ENCODE results near the gene RPS6KB2. TPM values are rescaled to one million over a fixed set of nuclear protein-coding genes. Genes with fewer than 3 reads are reported as not detected.
A peak's percentile ranks its signal among the peaks of the same experiment; 100 is the strongest.
"Not testable (repeated sequence)": the region's sequence is repeated elsewhere in the genome, so short reads cannot be mapped to it uniquely, and the experiment has no call there.

RPS6KB2 gene
- total RNA-seq, 2 donors from 2014 or later, result 55.0 to 56.1 TPM

GRCh38 chr11:67453816-67454732, 25.8 kb downstream of the RPS6KB2 start:
- Mint-ChIP-seq H3K36me3 (ENCODE audit: insufficient read depth in 2 of 2) (no peaks in the 10 kb centered on the region), H3K4me1 (ENCODE audit: low read depth) (peaks cover 10% of the 10 kb centered on the region), H3K27me3 (ENCODE audit: low read depth) (no peaks in the 10 kb centered on the region), H3K27ac (no peak overlapping the region), H3K4me3 (no peak overlapping the region), H3K9me3 (no peaks in the 10 kb centered on the region)
- DNase-seq, result no peak
- ATAC-seq (replicated peaks in 1 of 2), result no peak

- ATAC-seq (replicated peaks in 1 of 2) (no peak), DNase-seq (no peak)
- H3K9me3 Mint-ChIP-seq, result no peaks in the 10 kb centered on the region
- H3K4me1 Mint-ChIP-seq (ENCODE audit: low read depth), result peaks cover 2% of the 10 kb centered on the region
- no peaks in the 10 kb centered on the region for H3K27me3 Mint-ChIP-seq (ENCODE audit: low read depth)
- H3K27ac Mint-ChIP-seq, result no peak within 1 kb of the TSS
- H3K36me3 Mint-ChIP-seq (ENCODE audit: insufficient read depth in 2 of 2), result no peaks in the 10 kb centered on the region
- H3K4me3 Mint-ChIP-seq, result no peak within 1 kb of the TSS
These were observed 26.8 kb downstream of the RPS6KB2 start, which contains the start of gene CABP4 for GRCh38 chr11:67455054-67455453. CABP4 (plus strand) TSS chr11:67455354; CDS start chr11:67455424, 70 bp downstream.

GRCh38 chr11:67456068-67456705, 27.9 kb downstream of the RPS6KB2 start:
- H3K4me1 Mint-ChIP-seq (ENCODE audit: low read depth), result no peaks in the 10 kb centered on the region
- no peaks in the 10 kb centered on the region for H3K27me3 Mint-ChIP-seq (ENCODE audit: low read depth)
- no peak overlapping the region for H3K27ac Mint-ChIP-seq
- no peaks in the 10 kb centered on the region for H3K36me3 Mint-ChIP-seq (ENCODE audit: insufficient read depth in 2 of 2)
- no peak for DNase-seq
- no peak for ATAC-seq (replicated peaks in 1 of 2)
- no peaks in the 10 kb centered on the region for H3K9me3 Mint-ChIP-seq
- H3K4me3 Mint-ChIP-seq, result no peak overlapping the region

- Mint-ChIP-seq H3K4me3 (no peak overlapping the region), H3K27ac (no peak overlapping the region), H3K36me3 (ENCODE audit: insufficient read depth in 2 of 2) (no peaks in the 10 kb centered on the region), H3K27me3 (ENCODE audit: low read depth) (no peaks in the 10 kb centered on the region), H3K4me1 (ENCODE audit: low read depth) (no peaks in the 10 kb centered on the region), H3K9me3 (no peaks in the 10 kb centered on the region)
- ATAC-seq (replicated peaks in 1 of 2) (no peak), DNase-seq (no peak)
These were observed 29.2 kb downstream of the RPS6KB2 start for GRCh38 chr11:67457453-67457852.

GRCh38 chr11:67458266-67458665, 30.0 kb downstream of the RPS6KB2 start:
- no peak overlapping the region for H3K4me3 Mint-ChIP-seq
- H3K9me3 Mint-ChIP-seq, result no peaks in the 10 kb centered on the region
- DNase-seq (no peak), ATAC-seq (replicated peaks in 1 of 2) (no peak)
- H3K36me3 Mint-ChIP-seq (ENCODE audit: insufficient read depth in 2 of 2), result no peaks in the 10 kb centered on the region
- H3K4me1 Mint-ChIP-seq (ENCODE audit: low read depth), result no peaks in the 10 kb centered on the region
- H3K27me3 Mint-ChIP-seq (ENCODE audit: low read depth), result no peaks in the 10 kb centered on the region
- H3K27ac Mint-ChIP-seq, result no peak overlapping the region

GRCh38 chr11:67463186-67463585, 34.9 kb downstream of the RPS6KB2 start:
- Mint-ChIP-seq H3K27me3 (ENCODE audit: low read depth) (no peaks in the 10 kb centered on the region), H3K4me3 (no peak overlapping the region), H3K9me3 (no peaks in the 10 kb centered on the region), H3K36me3 (ENCODE audit: insufficient read depth in 2 of 2) (no peaks in the 10 kb centered on the region), H3K4me1 (ENCODE audit: low read depth) (peaks cover 33% of the 10 kb centered on the region), H3K27ac (no peak overlapping the region)
- ATAC-seq (replicated peaks in 1 of 2), result no peak
- DNase-seq, result no peak

- Mint-ChIP-seq H3K4me3 (peak overlapping the region; percentile 87 to 95), H3K36me3 (ENCODE audit: insufficient read depth in 2 of 2) (no peaks in the 10 kb centered on the region), H3K4me1 (ENCODE audit: low read depth) (peaks cover 36% of the 10 kb centered on the region), H3K27ac (peak overlapping the region; percentile 60), H3K27me3 (ENCODE audit: low read depth) (no peaks in the 10 kb centered on the region), H3K9me3 (no peaks in the 10 kb centered on the region)
- ATAC-seq (replicated peaks in 1 of 2) (no peak), DNase-seq (no peak)
These were observed 35.6 kb downstream of the RPS6KB2 start for GRCh38 chr11:67463680-67464410.

GRCh38 chr11:67464411-67465188, 36.3 kb downstream of the RPS6KB2 start:
- Mint-ChIP-seq H3K27ac (peak overlapping the region; percentile 71), H3K27me3 (ENCODE audit: low read depth) (no peaks in the 10 kb centered on the region), H3K4me1 (ENCODE audit: low read depth) (peaks cover 36% of the 10 kb centered on the region), H3K36me3 (ENCODE audit: insufficient read depth in 2 of 2) (no peaks in the 10 kb centered on the region), H3K4me3 (peak overlapping the region; percentile 87 to 95), H3K9me3 (no peaks in the 10 kb centered on the region)
- ATAC-seq (replicated peaks in 1 of 2), result peak; percentile 82
- peak; percentile 95 to 96 for DNase-seq

GRCh38 chr11:67465189-67465510, 36.9 kb downstream of the RPS6KB2 start:
- H3K4me3 Mint-ChIP-seq, result peak overlapping the region; percentile 87 to 95
- H3K27me3 Mint-ChIP-seq (ENCODE audit: low read depth), result no peaks in the 10 kb centered on the region
- H3K27ac Mint-ChIP-seq, result peak overlapping the region; percentile 71
- H3K4me1 Mint-ChIP-seq (ENCODE audit: low read depth), result peaks cover 41% of the 10 kb centered on the region
- ATAC-seq (replicated peaks in 1 of 2) (no peak), DNase-seq (no peak)
- H3K9me3 Mint-ChIP-seq, result no peaks in the 10 kb centered on the region
- no peaks in the 10 kb centered on the region for H3K36me3 Mint-ChIP-seq (ENCODE audit: insufficient read depth in 2 of 2)

- not testable (repeated sequence) for H3K27me3 Mint-ChIP-seq (ENCODE audit: low read depth); H3K9me3 Mint-ChIP-seq; H3K36me3 Mint-ChIP-seq (ENCODE audit: insufficient read depth in 2 of 2); ATAC-seq (replicated peaks in 1 of 2); DNase-seq
- peaks cover 42% of the 10 kb centered on the region for H3K4me1 Mint-ChIP-seq (ENCODE audit: low read depth)
- H3K4me3 Mint-ChIP-seq, result peak overlapping the region; percentile 87 to 95
- H3K27ac Mint-ChIP-seq, result peak overlapping the region; percentile 71
These were observed 37.2 kb downstream of the RPS6KB2 start for GRCh38 chr11:67465530-67465929.

DNA sequence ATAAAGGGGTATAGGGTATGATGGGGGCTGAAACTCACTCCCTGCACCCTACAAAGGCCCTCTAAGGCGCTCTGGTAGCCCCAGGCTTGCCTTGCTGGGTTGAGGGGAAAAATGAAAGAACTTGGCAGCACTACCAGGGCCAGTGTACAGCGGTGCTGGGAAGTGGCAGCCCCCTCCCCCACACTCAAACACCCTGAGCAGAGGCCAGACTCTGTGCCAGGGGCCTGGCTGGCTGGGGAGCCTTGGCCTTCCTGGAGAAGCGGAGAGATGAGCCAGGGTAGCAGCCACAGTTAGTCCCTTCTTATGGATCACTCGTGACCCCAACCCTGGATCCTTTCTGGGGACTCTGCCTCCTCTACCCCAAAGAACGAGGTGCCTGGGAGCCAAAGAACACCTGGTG, 38.1 kb downstream of the RPS6KB2 start:
- Mint-ChIP-seq H3K27me3 (ENCODE audit: low read depth) (no peaks in the 10 kb centered on the region), H3K4me1 (ENCODE audit: low read depth) (peaks cover 43% of the 10 kb centered on the region), H3K9me3 (no peaks in the 10 kb centered on the region), H3K27ac (no peak overlapping the region), H3K4me3 (peak overlapping the region in 1 of 2 donors; percentile 94), H3K36me3 (ENCODE audit: insufficient read depth in 2 of 2) (no peaks in the 10 kb centered on the region)
- no peak for DNase-seq
- ATAC-seq (replicated peaks in 1 of 2), result no peak

- H3K4me1 Mint-ChIP-seq (ENCODE audit: low read depth), result peaks cover 50% of the 10 kb centered on the region
- DNase-seq (no peak), ATAC-seq (replicated peaks in 1 of 2) (no peak)
- peak overlapping the region; percentile 94 to 95 for H3K4me3 Mint-ChIP-seq
- no peaks in the 10 kb centered on the region for H3K9me3 Mint-ChIP-seq
- H3K36me3 Mint-ChIP-seq (ENCODE audit: insufficient read depth in 2 of 2), result no peaks in the 10 kb centered on the region
- H3K27ac Mint-ChIP-seq, result peak overlapping the region; percentile 27
- no peaks in the 10 kb centered on the region for H3K27me3 Mint-ChIP-seq (ENCODE audit: low read depth)
These were observed 38.9 kb downstream of the RPS6KB2 start for GRCh38 chr11:67466962-67467771.
